GM12872 (cell line): Measurements from ENCODE around the gene SERINC4.

Experiments
- CTCF ChIP-seq: IDR thresholded peaks from 3 replicates; pipeline ENCODE4 v1.5.1; 2011; ENCODE audit warnings: low read depth, mild to moderate bottlenecking, low read length, moderate library complexity; ENCODE audit not compliant: insufficient read depth

SERINC4 gene

GRCh38 chr15:43821505-43821904 is 21.5 kb upstream of the SERINC4 start:
- no peak for TF ChIP-seq CTCF

GRCh38 chr15:43808960-43809678 is 9.1 kb upstream of the SERINC4 start:
- TF ChIP-seq CTCF: no peak

GRCh38 chr15:43808435-43808950 is 8.5 kb upstream of the SERINC4 start:
- TF ChIP-seq CTCF: no peak

GRCh38 chr15:43800286-43801141 is 494 bp upstream of the SERINC4 start, which contains the start of gene HYPK:
Gene HYPK, plus strand, starts transcription at chr15:43800599. Its CDS starts 24 bp downstream, at chr15:43800623.
- TF ChIP-seq CTCF: no peak

GRCh38 chr15:43799209-43799944 is 643 bp downstream of the SERINC4 start:
- TF ChIP-seq CTCF: no peak

GRCh38 chr15:43796566-43796965 is 3.5 kb downstream of the SERINC4 start:
- TF ChIP-seq CTCF: no peak

GRCh38 chr15:43795997-43796396 is 4.0 kb downstream of the SERINC4 start:
- TF ChIP-seq CTCF: no peak
